G401.6 (cell line): Measurements from ENCODE around the gene EIF4H.
"Not testable (repeated sequence)": the region's sequence is repeated elsewhere in the genome, so short reads cannot be mapped to it uniquely, and the experiment has no call there.

Experiments used
- FAIRE-seq: peaks from 2 replicates; lab custom pipeline; 2012; peaks lifted over from hg19 to GRCh38; lab: Jason Lieb, UNC

EIF4H gene

GRCh38 chr7:74175340-74175739 lies 1.2 kb downstream of the EIF4H start:
- FAIRE-seq, result no peak

DNA sequence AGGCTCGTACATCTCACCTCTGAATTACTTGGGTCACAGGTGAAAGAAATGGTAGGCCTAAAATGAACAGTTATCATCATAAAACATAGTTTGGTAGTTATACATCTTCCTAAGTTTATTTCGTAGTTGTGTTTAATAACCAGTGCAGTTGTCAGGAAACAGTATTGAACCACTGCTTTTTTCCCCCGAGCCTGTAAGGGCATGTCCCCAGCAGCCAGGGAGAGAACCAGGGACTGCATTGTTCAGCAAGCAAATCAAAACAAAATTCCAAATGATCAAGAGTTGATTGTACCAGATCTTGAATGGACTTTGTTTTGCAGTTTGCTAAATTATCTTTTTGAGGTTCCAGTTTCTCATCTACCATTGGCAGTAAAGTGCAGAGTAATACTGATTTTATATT lies 2.4 kb downstream of the EIF4H start:
- FAIRE-seq, result no peak

GRCh38 chr7:74178632-74179031 lies 4.5 kb downstream of the EIF4H start:
- no peak for FAIRE-seq

- FAIRE-seq, result no peak
These were observed 5.9 kb downstream of the EIF4H start for GRCh38 chr7:74179935-74180604.

DNA sequence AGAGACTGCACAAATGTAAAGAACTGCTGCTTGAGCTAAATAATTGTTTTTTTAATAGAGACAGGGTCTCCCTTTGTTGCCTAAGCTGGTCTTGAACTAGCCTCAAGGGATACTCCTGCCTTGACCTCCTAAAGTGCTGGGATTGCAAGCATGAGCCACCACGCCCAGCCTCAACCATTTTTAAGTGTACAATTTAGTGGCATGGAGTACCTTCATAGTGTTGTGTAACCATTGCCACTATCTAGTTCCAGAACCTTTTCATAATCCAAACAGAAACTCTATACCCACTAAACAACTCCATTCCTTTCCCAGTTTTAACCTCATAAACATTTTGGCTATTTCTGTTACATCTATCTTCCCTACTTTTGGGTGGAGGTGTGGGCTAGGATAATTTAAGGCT lies 6.7 kb downstream of the EIF4H start:
- FAIRE-seq, result no peak

GRCh38 chr7:74181821-74182220 lies 7.7 kb downstream of the EIF4H start:
- no peak for FAIRE-seq

GRCh38 chr7:74182453-74183090 lies 8.4 kb downstream of the EIF4H start:
- FAIRE-seq, result no peak

- no peak for FAIRE-seq
These were observed 9.0 kb downstream of the EIF4H start for GRCh38 chr7:74183142-74183541.

- FAIRE-seq, result no peak
These were observed 9.7 kb downstream of the EIF4H start for GRCh38 chr7:74183653-74184450.

- FAIRE-seq, result no peak
These were observed 10.9 kb downstream of the EIF4H start for GRCh38 chr7:74185016-74185415.

DNA sequence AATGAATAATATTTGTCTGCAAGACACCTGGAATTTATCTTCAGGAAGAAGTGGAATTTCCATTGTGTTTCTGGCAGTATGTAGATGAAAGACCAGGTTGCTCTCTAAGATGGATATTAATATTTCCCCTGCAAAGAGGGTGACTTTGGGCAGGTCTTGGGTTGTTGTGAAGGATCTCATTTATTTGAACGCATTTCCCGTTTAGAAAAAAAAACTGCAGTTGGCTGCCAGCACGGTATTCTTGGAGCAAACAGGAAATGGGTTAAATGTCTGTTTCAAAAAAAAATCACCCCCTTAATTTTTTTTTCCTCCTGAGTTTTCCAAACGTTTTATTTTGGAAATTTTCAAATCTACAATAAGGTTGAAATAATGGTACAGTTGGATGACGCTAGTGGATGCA lies 11.5 kb downstream of the EIF4H start:
- FAIRE-seq, result no peak

DNA sequence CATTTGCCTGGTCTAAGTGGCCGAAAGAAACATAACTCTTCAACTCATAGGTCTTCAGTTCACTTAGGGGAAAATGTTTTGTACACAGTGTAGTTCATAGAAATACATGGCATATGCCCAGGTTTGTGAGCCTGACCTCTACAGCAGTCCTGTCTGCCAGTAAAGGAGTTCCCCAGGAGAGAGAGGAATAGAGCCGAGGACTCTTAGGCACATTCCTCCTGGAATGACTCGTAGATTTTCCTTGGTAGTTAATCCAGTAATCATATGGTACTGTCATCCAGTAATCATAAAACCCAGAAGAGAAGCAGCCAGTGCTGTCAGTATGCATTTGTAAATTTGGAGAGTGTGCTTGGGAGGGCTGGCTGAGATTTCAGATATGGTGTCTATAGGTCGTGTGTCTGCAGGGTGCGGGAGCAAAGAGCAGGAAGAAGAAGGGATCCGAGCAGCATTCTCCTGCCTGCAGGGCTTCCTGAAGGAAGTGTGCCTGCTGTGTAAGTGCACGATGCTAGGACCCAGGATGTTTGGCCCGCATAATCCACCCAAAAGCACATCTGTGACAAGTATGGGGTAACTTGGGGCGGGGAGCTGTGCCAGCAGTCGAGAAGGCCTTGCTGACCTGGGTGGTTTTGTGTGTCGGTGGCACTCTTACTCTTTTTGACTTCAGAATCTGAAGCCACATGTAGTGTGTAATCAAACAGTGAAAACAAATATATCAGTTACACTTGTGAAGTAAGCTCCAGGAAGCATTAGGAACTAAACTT lies 13.9 kb downstream of the EIF4H start:
- no peak for FAIRE-seq

DNA sequence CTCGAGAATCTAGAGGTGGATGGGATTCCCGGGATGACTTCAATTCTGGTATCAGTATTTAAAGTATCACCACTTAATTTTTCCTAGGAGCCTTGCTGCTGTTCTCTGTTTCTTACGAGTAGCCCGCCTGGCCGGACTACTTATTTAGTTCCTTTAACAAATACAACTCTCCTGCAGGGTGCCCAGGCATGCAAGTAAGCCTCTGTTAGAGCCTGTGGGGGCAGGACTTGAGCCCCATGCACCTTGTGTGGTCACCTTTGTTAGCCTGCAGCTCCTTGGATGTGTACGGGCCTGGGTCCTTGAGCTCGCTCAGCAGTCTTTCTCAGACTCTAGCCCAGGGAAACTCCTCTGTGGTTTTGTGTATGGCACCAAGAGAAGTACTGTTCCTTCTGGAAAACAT lies 16.1 kb downstream of the EIF4H start:
- FAIRE-seq, result no peak

DNA sequence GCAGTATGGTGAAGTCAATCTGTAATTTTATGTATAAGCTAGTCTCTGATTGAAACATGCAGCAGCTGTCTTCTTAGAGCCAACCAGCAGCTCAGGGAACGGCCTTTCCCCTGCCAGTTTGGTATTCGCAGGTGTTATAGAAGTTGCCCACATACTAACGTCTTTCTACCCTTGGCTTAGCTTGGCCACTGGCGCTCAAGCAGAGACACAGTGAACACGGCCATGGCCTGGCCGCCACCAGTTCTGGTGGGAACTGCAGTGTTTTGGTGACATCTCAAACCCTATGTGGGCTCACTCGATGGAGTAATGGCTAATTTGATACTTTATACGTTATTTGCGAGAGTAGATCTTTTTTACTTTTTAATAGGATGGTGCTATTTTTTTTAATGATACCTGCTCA lies 17.1 kb downstream of the EIF4H start:
- FAIRE-seq, result no peak

DNA sequence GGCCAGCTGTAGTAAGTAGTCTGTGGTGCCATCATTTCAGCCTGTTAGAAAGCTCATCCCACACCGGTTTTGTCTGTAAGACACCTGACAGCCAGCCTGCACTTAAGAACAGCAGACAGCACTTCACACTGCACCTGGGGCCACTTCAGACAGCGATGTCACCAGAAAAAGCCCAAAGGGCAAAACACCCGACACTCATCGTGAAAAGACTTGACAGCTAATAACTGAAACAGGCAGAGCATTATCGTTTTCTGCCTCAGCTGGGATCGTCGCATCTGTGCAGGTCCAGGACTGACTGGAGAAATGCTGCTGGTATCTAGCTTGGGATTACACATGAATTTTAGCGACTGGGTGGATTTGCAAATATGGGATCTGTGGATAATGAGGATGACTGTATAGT lies 18.9 kb downstream of the EIF4H start:
- no peak for FAIRE-seq

DNA sequence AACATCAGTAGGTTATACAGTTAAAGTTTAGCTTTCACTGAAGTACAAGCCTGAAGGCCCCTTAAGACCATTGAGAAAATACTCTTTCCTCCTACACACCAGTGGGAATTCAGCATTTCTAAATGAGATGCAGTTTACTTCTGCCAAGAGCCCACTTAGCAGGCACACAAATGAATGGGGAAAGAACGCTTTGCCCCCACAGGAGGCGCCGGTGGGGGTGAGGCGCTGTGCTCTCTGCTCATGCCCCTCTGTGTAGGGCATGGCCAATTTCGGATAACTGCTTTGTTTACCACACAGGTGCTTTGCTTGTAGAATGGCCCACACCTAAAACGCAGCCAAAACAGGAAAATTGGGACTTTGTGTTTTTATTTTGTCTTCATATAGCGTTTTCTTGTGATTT lies 19.8 kb downstream of the EIF4H start:
- no peak for FAIRE-seq

- FAIRE-seq, result no peak
These were observed 20.5 kb downstream of the EIF4H start for GRCh38 chr7:74194686-74195085.

- FAIRE-seq, result not testable (repeated sequence)
These were observed 21.1 kb downstream of the EIF4H start for GRCh38 chr7:74195139-74195860.

DNA sequence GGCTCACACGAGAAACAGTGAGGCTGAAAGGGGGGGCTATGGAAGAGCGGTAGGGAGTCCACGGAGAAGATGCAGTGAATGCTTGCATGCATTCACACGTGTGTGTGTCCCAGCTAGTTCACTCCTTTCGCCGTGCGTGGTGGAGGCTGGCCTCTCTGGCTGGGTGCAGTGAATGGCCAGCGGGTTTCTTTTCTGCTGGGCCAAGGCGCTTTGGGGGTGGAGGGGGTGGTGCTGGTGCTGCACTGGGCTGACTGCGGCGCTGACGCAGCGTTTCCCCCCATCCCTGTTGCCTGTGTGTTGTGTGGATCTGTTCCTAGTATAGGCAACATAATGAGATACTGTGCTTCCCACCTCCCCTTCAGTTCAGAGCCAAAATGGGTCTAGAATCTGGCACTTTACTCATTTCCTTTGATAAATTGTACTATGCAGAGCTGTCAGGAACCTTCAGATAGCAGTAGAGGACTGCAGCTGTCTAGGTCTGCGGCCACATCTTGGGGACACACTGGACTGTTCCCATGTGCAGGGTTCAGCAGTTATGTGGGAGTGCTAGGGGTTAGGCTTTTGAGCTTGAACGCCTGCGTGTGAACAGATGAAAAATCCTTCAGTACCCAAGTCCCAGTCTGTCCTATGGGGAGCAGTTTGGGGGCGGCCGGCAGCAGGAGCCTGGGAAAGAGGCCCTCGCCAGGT lies 22.0 kb downstream of the EIF4H start:
- not testable (repeated sequence) for FAIRE-seq

GRCh38 chr7:74197449-74198124 lies 23.4 kb downstream of the EIF4H start:
- no peak for FAIRE-seq
